DMS53 treated with DMSO at 0.1 percent for 48 hours (cell line): ENCODE measurements around the gene GPHN.
A peak's percentile ranks its signal among the peaks of the same experiment; 100 is the strongest.

Source experiments
- DNase-seq: peaks from one replicate; lab custom pipeline; 2025; ENCODE audit not compliant: unreplicated experiment; lab: John Stamatoyannopoulos, UW

The GPHN gene

GRCh38 chr14:66596241-66596985 lies 88.5 kb downstream of the GPHN start:
- DNase-seq: no peak

GRCh38 chr14:66600416-66600815 lies 92.5 kb downstream of the GPHN start:
- no peak for DNase-seq

- no peak for DNase-seq
These were observed 94.1 kb downstream of the GPHN start for GRCh38 chr14:66601932-66602578.

- DNase-seq: no peak
These were observed 96.0 kb downstream of the GPHN start for GRCh38 chr14:66603945-66604344.

- DNase-seq: no peak
These were observed 98.9 kb downstream of the GPHN start for GRCh38 chr14:66606826-66607225.

GRCh38 chr14:66610154-66610563 lies 102.2 kb downstream of the GPHN start:
- peak; percentile 1 for DNase-seq

- no peak for DNase-seq
These were observed 105.4 kb downstream of the GPHN start for GRCh38 chr14:66613344-66613743.

- DNase-seq: no peak
These were observed 112.0 kb downstream of the GPHN start for GRCh38 chr14:66619952-66620351.

- DNase-seq: no peak
These were observed 115.9 kb downstream of the GPHN start for GRCh38 chr14:66623838-66624237.

GRCh38 chr14:66624336-66624937 lies 116.5 kb downstream of the GPHN start:
- peak; percentile 28 for DNase-seq

GRCh38 chr14:66628636-66629035 lies 120.7 kb downstream of the GPHN start:
- DNase-seq: no peak

GRCh38 chr14:66629499-66629898 lies 121.6 kb downstream of the GPHN start:
- no peak for DNase-seq

- DNase-seq: no peak
These were observed 126.9 kb downstream of the GPHN start for GRCh38 chr14:66634876-66635275.

GRCh38 chr14:66635435-66635834 lies 127.5 kb downstream of the GPHN start:
- DNase-seq: no peak

- no peak for DNase-seq
These were observed 128.3 kb downstream of the GPHN start for GRCh38 chr14:66636240-66636639.

- DNase-seq: no peak
These were observed 130.7 kb downstream of the GPHN start for GRCh38 chr14:66638689-66639088.

- DNase-seq: no peak
These were observed 134.1 kb downstream of the GPHN start for GRCh38 chr14:66641861-66642635.

GRCh38 chr14:66643344-66643743 lies 135.4 kb downstream of the GPHN start:
- no peak for DNase-seq

- no peak for DNase-seq
These were observed 137.8 kb downstream of the GPHN start for GRCh38 chr14:66645716-66646115.

GRCh38 chr14:66649498-66649897 lies 141.6 kb downstream of the GPHN start:
- DNase-seq: peak; percentile 32

- no peak for DNase-seq
These were observed 142.6 kb downstream of the GPHN start for GRCh38 chr14:66650491-66650911.
